Measurements from ENCODE around the gene USP34.

USP34 gene

DNA sequence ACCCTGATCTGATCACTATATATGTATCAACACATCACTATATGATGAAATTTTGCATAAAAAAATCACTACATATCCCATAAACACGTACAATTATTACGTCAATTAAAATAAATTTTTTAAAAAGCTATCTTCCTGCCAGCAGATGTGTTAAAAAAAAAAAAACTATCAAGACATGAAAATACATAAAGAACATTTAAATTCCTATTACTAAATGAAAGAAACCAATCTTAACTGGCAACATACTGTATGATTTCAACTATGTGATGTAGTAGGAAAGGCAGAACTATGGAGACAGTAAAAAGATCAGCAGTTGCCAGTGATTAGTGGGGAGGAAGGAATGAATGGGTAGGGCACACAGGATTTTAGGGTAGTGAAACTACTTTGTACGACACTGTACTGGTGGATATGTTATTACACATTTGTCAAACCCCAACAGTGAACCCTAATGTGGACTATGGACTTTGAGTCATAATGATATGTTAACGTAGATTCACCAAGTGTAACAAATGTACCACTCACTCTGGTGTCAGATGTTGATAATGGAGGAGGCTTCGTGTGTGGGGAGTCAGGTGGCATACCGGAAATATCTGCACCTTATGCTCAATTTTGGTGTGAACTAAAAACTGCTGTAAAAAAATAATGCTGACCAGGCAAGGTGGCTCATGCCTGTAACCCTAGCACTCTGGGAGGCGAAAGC lies 27.4 kb downstream of the USP34 start:
- Histone ChIP-seq H3K27ac (no peak overlapping the region), H3K4me1 (peaks cover 4% of the 10 kb centered on the region), H2AFZ (no peak overlapping the region), H3K9me3 (ENCODE audit: control insufficient read depth, low read length) (no peaks in the 10 kb centered on the region), H3K4me2 (ENCODE audit: low read length) (no peak overlapping the region), H3K9ac (no peak overlapping the region), H3K4me3 (ENCODE audit: low read depth, low read length) (no peak overlapping the region), H3K79me2 (peaks cover 77% of the 10 kb centered on the region), H3K27me3 (ENCODE audit: control insufficient read depth, insufficient read depth, low read length) (no peaks in the 10 kb centered on the region), H3K36me3 (ENCODE audit: control insufficient read depth, insufficient read depth, low read length) (no peaks in the 10 kb centered on the region)
- TF ChIP-seq, protein P1, sequence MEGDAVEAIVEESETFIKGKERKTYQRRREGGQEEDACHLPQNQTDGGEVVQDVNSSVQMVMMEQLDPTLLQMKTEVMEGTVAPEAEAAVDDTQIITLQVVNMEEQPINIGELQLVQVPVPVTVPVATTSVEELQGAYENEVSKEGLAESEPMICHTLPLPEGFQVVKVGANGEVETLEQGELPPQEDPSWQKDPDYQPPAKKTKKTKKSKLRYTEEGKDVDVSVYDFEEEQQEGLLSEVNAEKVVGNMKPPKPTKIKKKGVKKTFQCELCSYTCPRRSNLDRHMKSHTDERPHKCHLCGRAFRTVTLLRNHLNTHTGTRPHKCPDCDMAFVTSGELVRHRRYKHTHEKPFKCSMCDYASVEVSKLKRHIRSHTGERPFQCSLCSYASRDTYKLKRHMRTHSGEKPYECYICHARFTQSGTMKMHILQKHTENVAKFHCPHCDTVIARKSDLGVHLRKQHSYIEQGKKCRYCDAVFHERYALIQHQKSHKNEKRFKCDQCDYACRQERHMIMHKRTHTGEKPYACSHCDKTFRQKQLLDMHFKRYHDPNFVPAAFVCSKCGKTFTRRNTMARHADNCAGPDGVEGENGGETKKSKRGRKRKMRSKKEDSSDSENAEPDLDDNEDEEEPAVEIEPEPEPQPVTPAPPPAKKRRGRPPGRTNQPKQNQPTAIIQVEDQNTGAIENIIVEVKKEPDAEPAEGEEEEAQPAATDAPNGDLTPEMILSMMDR (IDR thresholded peaks at IDR 0.05) = no peak

DNA sequence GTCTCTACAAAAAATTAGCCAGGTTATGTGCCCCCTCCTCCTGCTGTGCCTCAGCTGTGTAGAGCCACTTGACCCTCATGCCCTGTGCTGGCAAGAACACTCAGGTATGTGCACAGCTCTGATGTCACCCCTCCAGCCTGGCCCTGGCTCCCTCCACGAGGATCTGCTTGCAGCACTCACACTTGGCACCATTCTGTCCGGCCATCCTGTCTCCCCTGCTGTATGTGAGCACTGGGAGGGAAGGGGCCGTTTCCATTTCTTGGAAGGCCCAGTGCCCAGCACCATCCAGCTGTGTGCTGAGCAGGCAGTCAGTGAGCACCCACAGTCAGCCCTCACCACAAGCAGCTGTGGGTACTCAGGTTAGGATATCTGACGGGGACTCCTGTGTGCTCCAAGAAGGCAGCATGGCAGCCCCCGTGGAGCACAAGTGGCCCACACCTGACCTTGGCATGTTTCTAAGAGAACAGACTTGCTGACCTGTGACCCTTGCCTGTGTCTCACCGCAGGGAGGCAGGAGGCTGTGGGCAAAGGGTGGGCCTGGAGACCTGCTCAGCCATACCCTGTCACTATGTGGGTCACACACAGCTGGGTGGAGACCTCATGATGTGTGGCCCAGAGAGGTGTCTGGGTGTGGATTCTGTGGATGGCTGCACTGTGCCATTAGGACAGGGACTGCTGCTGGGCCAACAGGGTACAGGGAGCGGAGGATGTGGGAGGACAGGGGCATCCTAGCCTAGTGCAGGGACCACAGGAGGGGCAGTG lies 31.5 kb downstream of the USP34 start:
- Histone ChIP-seq H3K4me2 (ENCODE audit: low read length) (no peak overlapping the region), H3K79me2 (peaks cover 85% of the 10 kb centered on the region), H3K27me3 (ENCODE audit: control insufficient read depth, insufficient read depth, low read length) (no peaks in the 10 kb centered on the region), H2AFZ (no peak overlapping the region), H3K4me3 (ENCODE audit: low read depth, low read length) (no peak overlapping the region), H3K4me1 (peaks cover 4% of the 10 kb centered on the region), H3K27ac (no peak overlapping the region), H3K9ac (no peak overlapping the region), H3K36me3 (ENCODE audit: control insufficient read depth, insufficient read depth, low read length) (no peaks in the 10 kb centered on the region), H3K9me3 (ENCODE audit: control insufficient read depth, low read length) (no peaks in the 10 kb centered on the region)
- TF ChIP-seq, protein P1 (IDR thresholded peaks at IDR 0.05) = no peak

DNA sequence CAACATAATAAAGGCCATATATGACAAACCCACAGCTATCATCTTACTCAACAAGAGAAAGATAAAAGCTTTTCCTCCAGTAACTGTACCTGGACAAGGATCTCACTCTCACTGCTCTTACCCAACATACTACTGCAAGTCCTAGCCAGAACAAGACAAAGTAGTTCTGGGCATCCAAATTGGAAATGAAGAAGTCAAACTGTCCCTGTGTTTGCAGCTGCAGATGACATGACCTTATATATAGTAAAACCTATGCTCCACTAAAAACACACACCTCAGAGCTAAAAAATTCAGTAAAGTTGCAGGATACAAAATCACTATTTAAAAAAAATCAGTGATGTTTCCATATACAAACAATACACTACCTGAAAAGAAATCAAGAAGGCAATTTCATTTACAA lies 32.2 kb downstream of the USP34 start:
- no peak overlapping the region for H3K9ac ChIP-seq
- no peaks in the 10 kb centered on the region for H3K9me3 ChIP-seq (ENCODE audit: control insufficient read depth, low read length)
- no peak overlapping the region for H3K4me3 ChIP-seq (ENCODE audit: low read depth, low read length)
- H3K4me1 ChIP-seq = peaks cover 4% of the 10 kb centered on the region
- H3K36me3 ChIP-seq (ENCODE audit: control insufficient read depth, insufficient read depth, low read length) = no peaks in the 10 kb centered on the region
- no peak overlapping the region for H3K27ac ChIP-seq
- H2AFZ ChIP-seq = no peak overlapping the region
- TF ChIP-seq, protein P1 (IDR thresholded peaks at IDR 0.05) = no peak
- no peak overlapping the region for H3K4me2 ChIP-seq (ENCODE audit: low read length)
- no peaks in the 10 kb centered on the region for H3K27me3 ChIP-seq (ENCODE audit: control insufficient read depth, insufficient read depth, low read length)
- peaks cover 87% of the 10 kb centered on the region for H3K79me2 ChIP-seq

DNA sequence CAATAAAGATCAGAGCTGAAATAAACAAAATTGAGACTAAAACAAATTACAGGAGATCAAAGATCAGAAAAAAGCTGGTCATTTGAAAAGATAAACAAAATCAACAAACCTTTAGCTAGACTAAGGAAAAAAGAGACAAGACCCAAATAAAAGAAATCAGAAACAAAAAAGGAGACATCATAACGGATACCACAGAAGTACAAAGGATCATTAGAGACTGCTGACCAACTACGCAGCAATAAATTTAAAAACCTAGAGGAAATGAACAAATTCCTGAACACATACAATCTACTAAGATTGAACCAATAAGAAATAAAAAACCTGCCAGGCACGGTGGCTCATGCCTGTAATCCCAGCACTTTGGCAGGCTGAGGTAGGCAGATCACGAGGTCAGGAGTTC lies 33.7 kb downstream of the USP34 start:
- H3K4me3 ChIP-seq (ENCODE audit: low read depth, low read length) = no peak overlapping the region
- no peak overlapping the region for H3K4me2 ChIP-seq (ENCODE audit: low read length)
- H3K9ac ChIP-seq = no peak overlapping the region
- no peaks in the 10 kb centered on the region for H3K27me3 ChIP-seq (ENCODE audit: control insufficient read depth, insufficient read depth, low read length)
- TF ChIP-seq, protein P1 (IDR thresholded peaks at IDR 0.05) = no peak
- H3K4me1 ChIP-seq = peaks cover 4% of the 10 kb centered on the region
- no peak overlapping the region for H2AFZ ChIP-seq
- H3K79me2 ChIP-seq = peaks cover 85% of the 10 kb centered on the region
- H3K27ac ChIP-seq = no peak overlapping the region
- no peaks in the 10 kb centered on the region for H3K9me3 ChIP-seq (ENCODE audit: control insufficient read depth, low read length)
- no peaks in the 10 kb centered on the region for H3K36me3 ChIP-seq (ENCODE audit: control insufficient read depth, insufficient read depth, low read length)

Data from parathyroid adenoma (tissue), 2 donors.